Lower leg skin (tissue), 3 donors: ENCODE data around the gene KSR2.

Experiments
- POLR2A ChIP-seq, 2 donors: fragments of 450-650 bp; IDR thresholded peaks; one replicate each; pipeline ENCODE4 v1.6.1; 2016 to 2017; ENCODE audit warnings: antibody characterized with exemption in 2 of 2, mild to moderate bottlenecking in 1 of 2, moderate library complexity in 1 of 2
- TF ChIP-seq, protein P1 (sequence below), 3 donors: fragments of 450-650 bp; IDR thresholded peaks; one replicate each; pipeline ENCODE4 v1.5.1; 2016; ENCODE audit warnings: antibody characterized with exemption in 3 of 3, mild to moderate bottlenecking in 3 of 3, moderate library complexity in 2 of 3

GRCh38 chr12:117662620-117663395 is 306.0 kb downstream of the KSR2 start:
- TF ChIP-seq, protein P1, sequence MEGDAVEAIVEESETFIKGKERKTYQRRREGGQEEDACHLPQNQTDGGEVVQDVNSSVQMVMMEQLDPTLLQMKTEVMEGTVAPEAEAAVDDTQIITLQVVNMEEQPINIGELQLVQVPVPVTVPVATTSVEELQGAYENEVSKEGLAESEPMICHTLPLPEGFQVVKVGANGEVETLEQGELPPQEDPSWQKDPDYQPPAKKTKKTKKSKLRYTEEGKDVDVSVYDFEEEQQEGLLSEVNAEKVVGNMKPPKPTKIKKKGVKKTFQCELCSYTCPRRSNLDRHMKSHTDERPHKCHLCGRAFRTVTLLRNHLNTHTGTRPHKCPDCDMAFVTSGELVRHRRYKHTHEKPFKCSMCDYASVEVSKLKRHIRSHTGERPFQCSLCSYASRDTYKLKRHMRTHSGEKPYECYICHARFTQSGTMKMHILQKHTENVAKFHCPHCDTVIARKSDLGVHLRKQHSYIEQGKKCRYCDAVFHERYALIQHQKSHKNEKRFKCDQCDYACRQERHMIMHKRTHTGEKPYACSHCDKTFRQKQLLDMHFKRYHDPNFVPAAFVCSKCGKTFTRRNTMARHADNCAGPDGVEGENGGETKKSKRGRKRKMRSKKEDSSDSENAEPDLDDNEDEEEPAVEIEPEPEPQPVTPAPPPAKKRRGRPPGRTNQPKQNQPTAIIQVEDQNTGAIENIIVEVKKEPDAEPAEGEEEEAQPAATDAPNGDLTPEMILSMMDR (IDR thresholded peaks at IDR 0.05), result no peak
- no peak for TF ChIP-seq POLR2A (IDR thresholded peaks at IDR 0.05)
